ENCODE measurements around the gene IL25. TPM values are rescaled to one million over a fixed set of nuclear protein-coding genes. Genes with fewer than 3 reads are reported as not detected.
"Not testable (repeated sequence)": the region's sequence is repeated elsewhere in the genome, so short reads cannot be mapped to it uniquely, and the experiment has no call there.

Gene IL25
- polyA plus RNA-seq, 4 donors: not detected

- no peaks in the 10 kb centered on the region for H3K36me3 ChIP-seq (ENCODE audit: control insufficient read depth in 3 of 3, insufficient read depth in 2 of 3, low read depth in 1 of 3, low read length in 3 of 3)
- H3K4me1 ChIP-seq (ENCODE audit: control insufficient read depth in 3 of 3, insufficient read depth in 2 of 3, low read depth in 1 of 3, low read length in 2 of 3): no peaks in the 10 kb centered on the region
- FAIRE-seq (no peak), DNase-seq (no peak)
- H3K27me3 ChIP-seq (ENCODE audit: control insufficient read depth in 3 of 3, insufficient read depth in 3 of 3, low read length in 3 of 3): peaks cover 0 to 5% (median 0%) of the 10 kb centered on the region in 3 donors
- H3K9me3 ChIP-seq (ENCODE audit: control insufficient read depth in 2 of 2, insufficient read depth in 1 of 2, low read depth in 1 of 2, low read length in 1 of 2): no peaks in the 10 kb centered on the region
- H3K4me3 ChIP-seq (ENCODE audit: low read depth in 1 of 3, low read length in 3 of 3): no peak overlapping the region
- WGBS, 3 donors: 79 to 80% (median 80%) methylated on average over 26 of the region's 26 CpGs
- no peak overlapping the region for H3K27ac ChIP-seq (ENCODE audit: low read depth in 1 of 3, low read length in 2 of 3)
Observed at GRCh38 chr14:23387916-23388882, 15.6 kb downstream of the IL25 start.

- peaks cover 0 to 7% (median 0%) of the 10 kb centered on the region in 3 donors for H3K27me3 ChIP-seq (ENCODE audit: control insufficient read depth in 3 of 3, insufficient read depth in 3 of 3, low read length in 3 of 3)
- H3K9me3 ChIP-seq (ENCODE audit: control insufficient read depth in 2 of 2, insufficient read depth in 1 of 2, low read depth in 1 of 2, low read length in 1 of 2): no peaks in the 10 kb centered on the region
- DNase-seq: no peak
- no peak overlapping the region for H3K27ac ChIP-seq (ENCODE audit: low read depth in 1 of 3, low read length in 2 of 3)
- 88 to 94% (median 90%) methylated on average over 8 of the region's 8 CpGs for WGBS, 3 donors
- H3K4me1 ChIP-seq (ENCODE audit: control insufficient read depth in 3 of 3, insufficient read depth in 2 of 3, low read depth in 1 of 3, low read length in 2 of 3): no peaks in the 10 kb centered on the region
- no peaks in the 10 kb centered on the region for H3K36me3 ChIP-seq (ENCODE audit: control insufficient read depth in 3 of 3, insufficient read depth in 2 of 3, low read depth in 1 of 3, low read length in 3 of 3)
- no peak for FAIRE-seq
- no peak overlapping the region for H3K4me3 ChIP-seq (ENCODE audit: low read depth in 1 of 3, low read length in 3 of 3)
Observed at GRCh38 chr14:23388996-23389395, 16.4 kb downstream of the IL25 start.

GRCh38 chr14:23389396-23389795, 16.8 kb downstream of the IL25 start:
- WGBS, 3 donors: 73 to 84% (median 76%) methylated on average over 12 of the region's 12 CpGs
- no peak for FAIRE-seq

GRCh38 chr14:23389871-23390270, 17.3 kb downstream of the IL25 start:
- not testable (repeated sequence) for FAIRE-seq

More at GRCh38 chr14:23389396-23389795, 16.8 kb downstream of the IL25 start:
- Histone ChIP-seq H3K36me3 (ENCODE audit: control insufficient read depth in 3 of 3, insufficient read depth in 2 of 3, low read depth in 1 of 3, low read length in 3 of 3) (no peaks in the 10 kb centered on the region), H3K4me3 (ENCODE audit: low read depth in 1 of 3, low read length in 3 of 3) (no peak overlapping the region), H3K27ac (ENCODE audit: low read depth in 1 of 3, low read length in 2 of 3) (no peak overlapping the region), H3K4me1 (ENCODE audit: control insufficient read depth in 3 of 3, insufficient read depth in 2 of 3, low read depth in 1 of 3, low read length in 2 of 3) (no peaks in the 10 kb centered on the region), H3K9me3 (ENCODE audit: control insufficient read depth in 2 of 2, insufficient read depth in 1 of 2, low read depth in 1 of 2, low read length in 1 of 2) (no peaks in the 10 kb centered on the region), H3K27me3 (ENCODE audit: control insufficient read depth in 3 of 3, insufficient read depth in 3 of 3, low read length in 3 of 3) (peaks cover 0 to 7% (median 0%) of the 10 kb centered on the region in 3 donors)
- DNase-seq: no peak

GRCh38 chr14:23392613-23393012, 20.0 kb downstream of the IL25 start:
- Histone ChIP-seq H3K27ac (ENCODE audit: low read depth in 1 of 3, low read length in 2 of 3) (no peak overlapping the region), H3K9me3 (ENCODE audit: control insufficient read depth in 2 of 2, insufficient read depth in 1 of 2, low read depth in 1 of 2, low read length in 1 of 2) (no peaks in the 10 kb centered on the region), H3K27me3 (ENCODE audit: control insufficient read depth in 3 of 3, insufficient read depth in 3 of 3, low read length in 3 of 3) (peaks cover 0 to 10% (median 0%) of the 10 kb centered on the region in 3 donors), H3K36me3 (ENCODE audit: control insufficient read depth in 3 of 3, insufficient read depth in 2 of 3, low read depth in 1 of 3, low read length in 3 of 3) (no peaks in the 10 kb centered on the region), H3K4me1 (ENCODE audit: control insufficient read depth in 3 of 3, insufficient read depth in 2 of 3, low read depth in 1 of 3, low read length in 2 of 3) (no peaks in the 10 kb centered on the region), H3K4me3 (ENCODE audit: low read depth in 1 of 3, low read length in 3 of 3) (no peak overlapping the region)
- no peak for FAIRE-seq
- WGBS, 3 donors: 73 to 77% (median 74%) methylated on average over 7 of the region's 7 CpGs
- DNase-seq: no peak

More at GRCh38 chr14:23389871-23390270, 17.3 kb downstream of the IL25 start:
- not testable (repeated sequence) for H3K4me3 ChIP-seq (ENCODE audit: low read depth in 1 of 3, low read length in 3 of 3); H3K27me3 ChIP-seq (ENCODE audit: control insufficient read depth in 3 of 3, insufficient read depth in 3 of 3, low read length in 3 of 3); H3K9me3 ChIP-seq (ENCODE audit: control insufficient read depth in 2 of 2, insufficient read depth in 1 of 2, low read depth in 1 of 2, low read length in 1 of 2); DNase-seq; H3K27ac ChIP-seq (ENCODE audit: low read depth in 1 of 3, low read length in 2 of 3); H3K4me1 ChIP-seq (ENCODE audit: control insufficient read depth in 3 of 3, insufficient read depth in 2 of 3, low read depth in 1 of 3, low read length in 2 of 3); H3K36me3 ChIP-seq (ENCODE audit: control insufficient read depth in 3 of 3, insufficient read depth in 2 of 3, low read depth in 1 of 3, low read length in 3 of 3)
- 67 to 97% (median 97%) methylated on average over 3 to 5 of the region's 19 CpGs for WGBS, 3 donors

- Histone ChIP-seq H3K4me3 (ENCODE audit: low read depth in 1 of 3, low read length in 3 of 3) (no peak overlapping the region), H3K4me1 (ENCODE audit: control insufficient read depth in 3 of 3, insufficient read depth in 2 of 3, low read depth in 1 of 3, low read length in 2 of 3) (no peaks in the 10 kb centered on the region), H3K36me3 (ENCODE audit: control insufficient read depth in 3 of 3, insufficient read depth in 2 of 3, low read depth in 1 of 3, low read length in 3 of 3) (no peaks in the 10 kb centered on the region), H3K9me3 (ENCODE audit: control insufficient read depth in 2 of 2, insufficient read depth in 1 of 2, low read depth in 1 of 2, low read length in 1 of 2) (no peaks in the 10 kb centered on the region), H3K27me3 (ENCODE audit: control insufficient read depth in 3 of 3, insufficient read depth in 3 of 3, low read length in 3 of 3) (peaks cover 0 to 8% (median 0%) of the 10 kb centered on the region in 3 donors), H3K27ac (ENCODE audit: low read depth in 1 of 3, low read length in 2 of 3) (no peak overlapping the region)
- WGBS, 3 donors: 88 to 95% (median 91%) methylated on average over 10 of the region's 10 CpGs
- DNase-seq: no peak
- FAIRE-seq: no peak
Observed at GRCh38 chr14:23396126-23396525, 23.5 kb downstream of the IL25 start.

GRCh38 chr14:23396781-23397407, 24.3 kb downstream of the IL25 start:
- Histone ChIP-seq H3K4me3 (ENCODE audit: low read depth in 1 of 3, low read length in 3 of 3) (no peak overlapping the region), H3K9me3 (ENCODE audit: control insufficient read depth in 2 of 2, insufficient read depth in 1 of 2, low read depth in 1 of 2, low read length in 1 of 2) (no peaks in the 10 kb centered on the region), H3K27ac (ENCODE audit: low read depth in 1 of 3, low read length in 2 of 3) (no peak overlapping the region), H3K4me1 (ENCODE audit: control insufficient read depth in 3 of 3, insufficient read depth in 2 of 3, low read depth in 1 of 3, low read length in 2 of 3) (no peaks in the 10 kb centered on the region), H3K27me3 (ENCODE audit: control insufficient read depth in 3 of 3, insufficient read depth in 3 of 3, low read length in 3 of 3) (peaks cover 0 to 9% (median 0%) of the 10 kb centered on the region in 3 donors), H3K36me3 (ENCODE audit: control insufficient read depth in 3 of 3, insufficient read depth in 2 of 3, low read depth in 1 of 3, low read length in 3 of 3) (no peaks in the 10 kb centered on the region)
- DNase-seq (no peak), FAIRE-seq (no peak)
- 92 to 94% (median 92%) methylated on average over 10 of the region's 10 CpGs for WGBS, 3 donors

GRCh38 chr14:23398348-23398747, 25.7 kb downstream of the IL25 start:
- H3K27me3 ChIP-seq (ENCODE audit: control insufficient read depth in 3 of 3, insufficient read depth in 3 of 3, low read length in 3 of 3): peaks cover 0 to 14% (median 0%) of the 10 kb centered on the region in 3 donors
- no peak for FAIRE-seq
- DNase-seq: no peak
- no peak overlapping the region for H3K27ac ChIP-seq (ENCODE audit: low read depth in 1 of 3, low read length in 2 of 3)
- no peaks in the 10 kb centered on the region for H3K36me3 ChIP-seq (ENCODE audit: control insufficient read depth in 3 of 3, insufficient read depth in 2 of 3, low read depth in 1 of 3, low read length in 3 of 3)
- no peak overlapping the region for H3K4me3 ChIP-seq (ENCODE audit: low read depth in 1 of 3, low read length in 3 of 3)
- WGBS, 3 donors: 74 to 86% (median 82%) methylated on average over 4 of the region's 4 CpGs
- no peaks in the 10 kb centered on the region for H3K4me1 ChIP-seq (ENCODE audit: control insufficient read depth in 3 of 3, insufficient read depth in 2 of 3, low read depth in 1 of 3, low read length in 2 of 3)
- H3K9me3 ChIP-seq (ENCODE audit: control insufficient read depth in 2 of 2, insufficient read depth in 1 of 2, low read depth in 1 of 2, low read length in 1 of 2): no peaks in the 10 kb centered on the region
